ENCODE results near the gene FAM210B.
"Not testable (repeated sequence)": the region's sequence is repeated elsewhere in the genome, so short reads cannot be mapped to it uniquely, and the experiment has no call there.

The FAM210B gene

GRCh38 chr20:56358600-56359211, at the start of gene FAM210B:
TSS of gene FAM210B (plus strand) at chr20:56358974. CDS start at chr20:56359006, 32 bp downstream.
- DNase-seq (ENCODE audit: low read depth), result peak; percentile 89

- no peak for DNase-seq (ENCODE audit: low read depth)
These were observed 42.7 kb upstream of the FAM210B start for GRCh38 chr20:56316051-56316450.

- DNase-seq (ENCODE audit: low read depth), result no peak
These were observed 42.3 kb upstream of the FAM210B start for GRCh38 chr20:56316483-56316882.

- no peak for DNase-seq (ENCODE audit: low read depth)
These were observed 36.1 kb upstream of the FAM210B start for GRCh38 chr20:56322681-56323080.

GRCh38 chr20:56323206-56323605, 35.6 kb upstream of the FAM210B start:
- no peak for DNase-seq (ENCODE audit: low read depth)

GRCh38 chr20:56323656-56324055, 35.1 kb upstream of the FAM210B start:
- DNase-seq (ENCODE audit: low read depth), result no peak

- DNase-seq (ENCODE audit: low read depth), result no peak
These were observed 34.0 kb upstream of the FAM210B start for GRCh38 chr20:56324806-56325205.

- DNase-seq (ENCODE audit: low read depth), result peak; percentile 9
These were observed 29.9 kb upstream of the FAM210B start for GRCh38 chr20:56328861-56329260.

- not testable (repeated sequence) for DNase-seq (ENCODE audit: low read depth)
These were observed 22.1 kb upstream of the FAM210B start for GRCh38 chr20:56336709-56337108.

- no peak for DNase-seq (ENCODE audit: low read depth)
These were observed 16.0 kb upstream of the FAM210B start for GRCh38 chr20:56342783-56343182.

GRCh38 chr20:56343861-56344381, 14.9 kb upstream of the FAM210B start:
- DNase-seq (ENCODE audit: low read depth), result peak; percentile 57

- DNase-seq (ENCODE audit: low read depth), result no peak
These were observed 12.9 kb upstream of the FAM210B start for GRCh38 chr20:56345911-56346310.

GRCh38 chr20:56347628-56348304, 11.0 kb upstream of the FAM210B start:
- DNase-seq (ENCODE audit: low read depth), result no peak

- DNase-seq (ENCODE audit: low read depth), result peak; percentile 9
These were observed 10.5 kb upstream of the FAM210B start for GRCh38 chr20:56348305-56348693.

- DNase-seq (ENCODE audit: low read depth), result peak; percentile 39
These were observed 10.0 kb upstream of the FAM210B start for GRCh38 chr20:56348746-56349145.

- no peak for DNase-seq (ENCODE audit: low read depth)
These were observed 7.9 kb upstream of the FAM210B start for GRCh38 chr20:56350842-56351241.

GRCh38 chr20:56352345-56353055, 6.3 kb upstream of the FAM210B start:
- DNase-seq (ENCODE audit: low read depth), result no peak

GRCh38 chr20:56353356-56353755, 5.4 kb upstream of the FAM210B start:
- no peak for DNase-seq (ENCODE audit: low read depth)

GRCh38 chr20:56358070-56358469, 704 bp upstream of the FAM210B start:
- DNase-seq (ENCODE audit: low read depth), result no peak

GRCh38 chr20:56359212-56360132, 698 bp downstream of the FAM210B start:
- DNase-seq (ENCODE audit: low read depth), result peak; percentile 88

GRCh38 chr20:56360133-56360907, 1.5 kb downstream of the FAM210B start:
- no peak for DNase-seq (ENCODE audit: low read depth)

Measured in iris pigment epithelial cell (primary cell).